HL-60/S4 (cell line): Measurements from ENCODE around the gene RDH14.

Source experiments
- in situ Hi-C: fragments of 300-500 bp; cut with MboI; formaldehyde crosslinking; loops from 2 replicates; pipeline ENCODE4 v1.14.3; 2022; ENCODE audit warnings: low sequenced_read_pairs

RDH14 gene

GRCh38 chr2:18578033-18578432, 17.6 kb upstream of the RDH14 start:
- in situ Hi-C loops = no loop called here

- in situ Hi-C loops = no loop called here
These were observed 5.8 kb upstream of the RDH14 start for GRCh38 chr2:18566145-18566769.

- in situ Hi-C loops = no loop called here
These were observed 288 bp upstream of the RDH14 start for GRCh38 chr2:18560797-18561085.

GRCh38 chr2:18559531-18560030, 872 bp downstream of the RDH14 start:
- in situ Hi-C loops = no loop called here

GRCh38 chr2:18558458-18558857, 2.0 kb downstream of the RDH14 start:
- in situ Hi-C loops = no loop called here

- in situ Hi-C loops = no loop called here
These were observed 3.3 kb downstream of the RDH14 start for GRCh38 chr2:18557121-18557520.

- in situ Hi-C loops = no loop called here
These were observed 7.9 kb downstream of the RDH14 start for GRCh38 chr2:18552351-18553077.

GRCh38 chr2:18551623-18552022, 8.8 kb downstream of the RDH14 start:
- in situ Hi-C loops = no loop called here

- in situ Hi-C loops = no loop called here
These were observed 9.3 kb downstream of the RDH14 start for GRCh38 chr2:18551169-18551568.

GRCh38 chr2:18550433-18550832, 10.0 kb downstream of the RDH14 start:
- in situ Hi-C loops = no loop called here

GRCh38 chr2:18549083-18549482, 11.4 kb downstream of the RDH14 start:
- in situ Hi-C loops = loop anchor here (25.0 kb wide), 1 partner anchor 1313 kb away; no protein-coding TSS in a partner anchor

- in situ Hi-C loops = loop anchor here (25.0 kb wide), 1 partner anchor 1314 kb away; no protein-coding TSS in a partner anchor
These were observed 11.8 kb downstream of the RDH14 start for GRCh38 chr2:18548621-18549020.

- in situ Hi-C loops = loop anchor here (25.0 kb wide), 1 partner anchor 1316 kb away; no protein-coding TSS in a partner anchor
These were observed 13.9 kb downstream of the RDH14 start for GRCh38 chr2:18546567-18546966.

GRCh38 chr2:18545384-18545783, 15.1 kb downstream of the RDH14 start:
- in situ Hi-C loops = loop anchor here (25.0 kb wide), 1 partner anchor 1317 kb away; no protein-coding TSS in a partner anchor

- in situ Hi-C loops = loop anchor here (25.0 kb wide), 1 partner anchor 1318 kb away; no protein-coding TSS in a partner anchor
These were observed 16.3 kb downstream of the RDH14 start for GRCh38 chr2:18544171-18544570.

GRCh38 chr2:18540872-18541271, 19.6 kb downstream of the RDH14 start:
- in situ Hi-C loops = loop anchor here (25.0 kb wide), 1 partner anchor 1321 kb away; no protein-coding TSS in a partner anchor

- in situ Hi-C loops = loop anchor here (25.0 kb wide), 1 partner anchor 1326 kb away; no protein-coding TSS in a partner anchor
These were observed 23.8 kb downstream of the RDH14 start for GRCh38 chr2:18536697-18537096.

GRCh38 chr2:18536100-18536499, 24.4 kb downstream of the RDH14 start:
- in situ Hi-C loops = loop anchor here (25.0 kb wide), 1 partner anchor 1326 kb away; no protein-coding TSS in a partner anchor

GRCh38 chr2:18531194-18531593, 29.3 kb downstream of the RDH14 start:
- in situ Hi-C loops = loop anchor here (25.0 kb wide), 1 partner anchor 1331 kb away; no protein-coding TSS in a partner anchor

- in situ Hi-C loops = loop anchor here (25.0 kb wide), 1 partner anchor 1334 kb away; no protein-coding TSS in a partner anchor
These were observed 32.6 kb downstream of the RDH14 start for GRCh38 chr2:18527822-18528221.

- in situ Hi-C loops = loop anchor here (25.0 kb wide), 1 partner anchor 1335 kb away; no protein-coding TSS in a partner anchor
These were observed 33.1 kb downstream of the RDH14 start for GRCh38 chr2:18527326-18527725.

- in situ Hi-C loops = loop anchor here (25.0 kb wide), 1 partner anchor 1336 kb away; no protein-coding TSS in a partner anchor
These were observed 34.0 kb downstream of the RDH14 start for GRCh38 chr2:18526429-18526828.
